IMR-90 (cell line): ENCODE measurements around the gene SYCN. TPM values are rescaled to one million over a fixed set of nuclear protein-coding genes. Genes with fewer than 3 reads are reported as not detected.

Source experiments
- ATAC-seq: fragments of 200-7000 bp; cut with Tn5 transposase; 2 replicates; pipeline ENCODE4 v1.9.1; 2020; ENCODE audit warnings: low read depth, mild to moderate bottlenecking, moderate library complexity
- BruUV-seq: library from RNA; stranded (reverse); fragments of 400-500 nt; replicated peaks from 2 replicates; lab custom pipeline; 2021; lab: Mats Ljungman, UMichigan
- CTCF ChIA-PET: fragments of 300-600 bp; formaldehyde crosslinking; extraction: SDS; loops from one replicate; lab custom pipeline; 2021; ENCODE audit warnings: antibody characterized with exemption; lab: Yijun Ruan, JAX
- POLR2A ChIA-PET: fragments of 300-600 bp; sonication (Branson Sonifier 250); formaldehyde crosslinking; loops from one replicate; lab custom pipeline; 2022; ENCODE audit warnings: antibody characterized with exemption; ENCODE audit not compliant: unreplicated experiment; lab: Charles Lee
- DNase-seq: peaks from one replicate; pipeline ENCODE4 v3.0.0; 2013
- H2AFZ ChIP-seq: replicated peaks from 2 replicates; pipeline ENCODE3; 2013; ENCODE audit warnings: low read length, mild to moderate bottlenecking; ENCODE audit not compliant: poor library complexity
- H2AK5ac ChIP-seq: 2 replicates; pipeline ENCODE4 v1.6.1; 2013; ENCODE audit warnings: low read depth, low read length, inconsistent platforms
- H2AK9ac ChIP-seq: replicated peaks from 2 replicates; pipeline ENCODE3; 2013; ENCODE audit warnings: mild to moderate bottlenecking, low read depth, low read length, moderate library complexity; ENCODE audit not compliant: poor library complexity
- H2BK120ac ChIP-seq: 2 replicates; pipeline ENCODE4 v1.6.1; 2013; ENCODE audit warnings: low read depth, low read length, inconsistent platforms
- H2BK15ac ChIP-seq: 3 replicates; pipeline ENCODE4 v1.6.1; 2013; ENCODE audit warnings: low read depth, low read length, inconsistent platforms
- H2BK20ac ChIP-seq: 2 replicates; pipeline ENCODE4 v1.6.1; 2013; ENCODE audit warnings: low read depth, mild to moderate bottlenecking, inconsistent platforms, low read length, moderate library complexity
- H2BK5ac ChIP-seq: 2 replicates; pipeline ENCODE4 v1.6.1; 2013; ENCODE audit warnings: mild to moderate bottlenecking, low read depth, low read length, inconsistent platforms; ENCODE audit not compliant: poor library complexity, severe bottlenecking
- H3K14ac ChIP-seq: replicated peaks from 2 replicates; pipeline ENCODE4 v1.6.1; 2013; ENCODE audit warnings: low read depth, low read length, inconsistent platforms
- H3K18ac ChIP-seq: 2 replicates; pipeline ENCODE4 v1.6.1; 2013; ENCODE audit warnings: low read depth, low read length, control low read depth
- H3K23ac ChIP-seq: 2 replicates; pipeline ENCODE4 v1.6.1; 2013; ENCODE audit warnings: low read depth, low read length, inconsistent platforms
- H3K27ac ChIP-seq: 2 replicates; pipeline ENCODE4 v1.5.1; 2013; ENCODE audit warnings: mild to moderate bottlenecking, control low read depth, low read length; ENCODE audit not compliant: insufficient read depth
- H3K27me3 ChIP-seq: 2 replicates; pipeline ENCODE4 v1.6.1; 2013; ENCODE audit warnings: low read length; ENCODE audit not compliant: control insufficient read depth, insufficient read depth
- H3K36me3 ChIP-seq: 2 replicates; pipeline ENCODE4 v1.6.1; 2013; ENCODE audit warnings: low read length, mixed read lengths; ENCODE audit not compliant: control insufficient read depth, insufficient read depth
- H3K4ac ChIP-seq: 2 replicates; pipeline ENCODE4 v1.6.1; 2013; ENCODE audit warnings: low read depth, low read length, inconsistent platforms
- H3K4me1 ChIP-seq: 2 replicates; pipeline ENCODE4 v1.6.1; 2013; ENCODE audit warnings: low read length, mixed read lengths; ENCODE audit not compliant: control insufficient read depth, insufficient read depth
- H3K4me2 ChIP-seq: 2 replicates; pipeline ENCODE4 v1.6.1; 2013; ENCODE audit warnings: low read depth, mild to moderate bottlenecking, control low read depth, low read length, moderate library complexity
- H3K4me3 ChIP-seq: 2 replicates; pipeline ENCODE4 v1.5.1; 2013; ENCODE audit warnings: low read depth, mild to moderate bottlenecking, control low read depth, low read length, moderate library complexity; ENCODE audit not compliant: insufficient read depth
- H3K56ac ChIP-seq: 2 replicates; pipeline ENCODE4 v1.6.1; 2013; ENCODE audit warnings: low read length, inconsistent platforms; ENCODE audit not compliant: insufficient read depth; ENCODE audit errors: extremely low read depth
- H3K79me1 ChIP-seq, 2 experiments: 2 replicates each; pipeline ENCODE4 v1.6.1; 2013; ENCODE audit warnings: low read length in 2 of 2, inconsistent platforms in 1 of 2, low read depth in 1 of 2
- H3K9ac ChIP-seq: 2 replicates; pipeline ENCODE4 v1.6.1; 2013; ENCODE audit warnings: low read depth, low read length, control low read depth
- H3K9me1 ChIP-seq: 2 replicates; pipeline ENCODE4 v1.6.1; 2013; ENCODE audit warnings: low read length, inconsistent platforms; ENCODE audit not compliant: insufficient read depth
- H3K9me3 ChIP-seq: 2 replicates; pipeline ENCODE4 v1.6.1; 2013; ENCODE audit warnings: low read length; ENCODE audit not compliant: control insufficient read depth, insufficient read depth
- H4K20me1 ChIP-seq: 2 replicates; pipeline ENCODE4 v1.6.1; 2013; ENCODE audit warnings: low read length, inconsistent platforms; ENCODE audit not compliant: insufficient read depth
- H4K5ac ChIP-seq: 2 replicates; pipeline ENCODE4 v1.6.1; 2013; ENCODE audit warnings: mild to moderate bottlenecking, low read depth, low read length, control low read depth
- H4K8ac ChIP-seq, 2 experiments: 2 replicates each; pipeline ENCODE4 v1.6.1; 2013; ENCODE audit warnings: low read depth in 2 of 2, low read length in 2 of 2, control low read depth in 1 of 2, inconsistent platforms in 1 of 2
- H4K91ac ChIP-seq: 2 replicates; pipeline ENCODE4 v1.6.1; 2013; ENCODE audit warnings: low read depth, low read length, inconsistent platforms; ENCODE audit not compliant: insufficient read depth
- BHLHE40 ChIP-seq: fragments of 150-350 bp; IDR thresholded peaks from 2 replicates; pipeline ENCODE4 v1.6.1; 2016; ENCODE audit warnings: mild to moderate bottlenecking, low read depth, low read length
- CEBPB ChIP-seq: IDR thresholded peaks from 2 replicates; pipeline ENCODE4 v1.6.1; 2012; ENCODE audit warnings: low read depth, low read length, improper control_type of control experiment
- CHD1 ChIP-seq: IDR thresholded peaks from 2 replicates; pipeline ENCODE4 v1.6.1; 2012; ENCODE audit warnings: low read depth, low read length, improper control_type of control experiment
- FOS ChIP-seq: fragments of 150-350 bp; IDR thresholded peaks from 2 replicates; pipeline ENCODE4 v1.6.1; 2016; ENCODE audit warnings: low read depth, low read length
- MAZ ChIP-seq: IDR thresholded peaks from 2 replicates; pipeline ENCODE4 v1.6.1; 2012; ENCODE audit warnings: low read depth, mild to moderate bottlenecking, low read length, improper control_type of control experiment, moderate library complexity, borderline replicate concordance
- MXI1 ChIP-seq: IDR thresholded peaks from 2 replicates; pipeline ENCODE4 v1.6.1; 2012; ENCODE audit warnings: low read depth, mild to moderate bottlenecking, low read length, moderate library complexity, borderline replicate concordance
- NFE2L2 ChIP-seq: fragments of 150-350 bp; IDR thresholded peaks from 2 replicates; pipeline ENCODE4 v1.6.1; 2016; ENCODE audit warnings: low read depth, mild to moderate bottlenecking, low read length
- POLR2A ChIP-seq: IDR thresholded peaks from 2 replicates; pipeline ENCODE4 v1.6.1; 2012; ENCODE audit warnings: mild to moderate bottlenecking, low read depth, low read length
- RAD21 ChIP-seq: IDR thresholded peaks from 2 replicates; pipeline ENCODE4 v1.6.1; 2012; ENCODE audit warnings: low read length, improper control_type of control experiment
- RCOR1 ChIP-seq: IDR thresholded peaks from 2 replicates; pipeline ENCODE4 v1.6.1; 2012; ENCODE audit warnings: mild to moderate bottlenecking, low read length, improper control_type of control experiment; ENCODE audit not compliant: insufficient replicate concordance
- RFX5 ChIP-seq: IDR thresholded peaks from 2 replicates; pipeline ENCODE4 v1.8.0; 2012; ENCODE audit warnings: low read depth, mild to moderate bottlenecking, low read length, moderate library complexity
- SMC3 ChIP-seq: fragments of 150-350 bp; IDR thresholded peaks from 2 replicates; pipeline ENCODE4 v1.6.1; 2016; ENCODE audit warnings: low read depth, mild to moderate bottlenecking, antibody characterized with exemption, low read length, moderate library complexity
- WGBS, 2 experiments: methylation state at CpG; one replicate each; pipeline versions ENCODE4 v1.1.5 to v1.1.7; 2013; ENCODE audit warnings: missing lambda C conversion rate in 2 of 2; ENCODE audit not compliant: insufficient read length in 1 of 2; ENCODE audit errors: extremely low coverage in 2 of 2; 5-methylcytosine and 5-hydroxymethylcytosine counted together
- dilution Hi-C: fragments of 300-500 bp; cut with HindIII; formaldehyde crosslinking; loops from one replicate; pipeline ENCODE4 v1.14.3; 2018; ENCODE audit warnings: low sequenced_read_pairs; ENCODE audit not compliant: unreplicated experiment
- in situ Hi-C: fragments of 300-500 bp; cut with MboI; formaldehyde crosslinking; loops from 3 replicates; pipeline ENCODE4 v1.14.3; 2019; ENCODE audit warnings: low sequenced_read_pairs, inconsistent platforms, mixed read lengths
- intact Hi-C: fragments of 100-400 bp; cut with micrococcal nuclease; formaldehyde crosslinking; loops from 2 replicates; pipeline ENCODE4 v1.10.0; 2022
- polyA plus RNA-seq, 3 experiments: library from polyadenylated mRNA; depleted of rRNA; stranded (reverse); fragments of >200 nt; gene quantifications; 2 replicates each; pipeline ENCODE4 v1.2.3, GENCODE V29; 2012; ENCODE audit warnings: low replicate concordance in 1 of 3
- total RNA-seq: library from RNA; depleted of rRNA; stranded (reverse); fragments of >200 nt; gene quantifications from 2 replicates; pipeline ENCODE4 v1.2.3, GENCODE V29; 2012
- TF ChIP-seq, protein P1 (sequence below): fragments of 150-350 bp; IDR thresholded peaks from 2 replicates; pipeline ENCODE4 v1.6.1; 2016; ENCODE audit warnings: low read depth, mild to moderate bottlenecking, low read length, moderate library complexity, borderline replicate concordance
- TF ChIP-seq, protein P2 (sequence below): conservative IDR thresholded peaks from 2 replicates; pipeline ENCODE4 v1.5.1; 2012; ENCODE audit warnings: mild to moderate bottlenecking, low read depth, low read length, improper control_type of control experiment
- TF ChIP-seq, protein P3 (sequence below): fragments of 150-350 bp; IDR thresholded peaks from 2 replicates; pipeline ENCODE4 v1.6.1; 2017; ENCODE audit warnings: mild to moderate bottlenecking, antibody characterized with exemption, low read length, low read depth

SYCN gene
- total and polyA plus RNA-seq, 2 of the 4 experiments (the other 2 are of a cell fraction) = not detected

DNA sequence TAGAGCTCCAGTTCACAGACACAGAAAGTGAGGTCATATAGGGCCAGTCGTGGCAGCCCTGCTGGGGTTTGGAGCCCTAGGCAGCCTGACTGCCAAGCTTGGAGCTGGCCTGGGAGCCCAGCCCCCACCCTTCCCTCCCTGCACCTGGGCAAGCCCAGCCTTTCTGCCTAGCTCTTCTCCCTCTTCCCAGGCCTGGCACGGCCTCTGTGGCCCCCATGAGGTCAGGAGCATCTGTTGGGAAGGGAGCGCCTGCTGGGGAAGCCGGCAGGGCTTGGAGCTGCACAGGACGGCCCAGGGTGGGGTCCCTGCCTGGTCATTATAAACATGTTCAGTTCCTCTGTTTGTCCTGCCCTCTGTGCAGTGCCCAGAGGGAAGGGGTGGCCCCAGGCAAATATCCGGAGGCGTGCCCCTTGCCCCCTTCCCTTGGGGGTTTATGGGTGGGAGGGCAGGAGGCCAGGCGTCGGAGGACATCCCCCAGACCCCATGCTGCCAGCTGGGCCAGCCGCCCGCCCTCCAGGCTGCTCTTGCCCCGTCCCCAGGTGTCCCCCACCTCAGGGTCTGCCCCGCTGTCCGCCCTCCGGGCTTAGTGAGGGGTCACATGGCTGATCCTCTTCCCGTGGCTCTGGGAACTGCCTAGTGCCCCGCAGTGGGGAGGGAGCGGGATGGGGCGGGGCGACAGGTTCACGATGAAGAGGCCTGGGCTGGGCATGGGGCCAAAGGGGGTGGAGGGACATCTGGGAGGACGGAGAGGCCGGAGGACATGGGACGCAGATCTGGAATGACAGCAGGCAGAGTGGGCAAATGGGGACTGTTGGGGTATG, 37.3 kb downstream of the SYCN start:
- CTCF ChIA-PET = interaction anchor here (0.6 kb wide), 1 partner anchor 10 kb away, joined by 3 read pairs; no protein-coding TSS in a partner anchor
- intact Hi-C loops = no loop called here
- TF ChIP-seq RAD21 = no peak
- TF ChIP-seq, protein P1, sequence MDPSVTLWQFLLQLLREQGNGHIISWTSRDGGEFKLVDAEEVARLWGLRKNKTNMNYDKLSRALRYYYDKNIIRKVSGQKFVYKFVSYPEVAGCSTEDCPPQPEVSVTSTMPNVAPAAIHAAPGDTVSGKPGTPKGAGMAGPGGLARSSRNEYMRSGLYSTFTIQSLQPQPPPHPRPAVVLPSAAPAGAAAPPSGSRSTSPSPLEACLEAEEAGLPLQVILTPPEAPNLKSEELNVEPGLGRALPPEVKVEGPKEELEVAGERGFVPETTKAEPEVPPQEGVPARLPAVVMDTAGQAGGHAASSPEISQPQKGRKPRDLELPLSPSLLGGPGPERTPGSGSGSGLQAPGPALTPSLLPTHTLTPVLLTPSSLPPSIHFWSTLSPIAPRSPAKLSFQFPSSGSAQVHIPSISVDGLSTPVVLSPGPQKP = no peak
- no peak for TF ChIP-seq CEBPB
- no peak for TF ChIP-seq BHLHE40
- TF ChIP-seq RFX5 = no peak
- TF ChIP-seq MAZ = no peak
- TF ChIP-seq, protein P2, sequence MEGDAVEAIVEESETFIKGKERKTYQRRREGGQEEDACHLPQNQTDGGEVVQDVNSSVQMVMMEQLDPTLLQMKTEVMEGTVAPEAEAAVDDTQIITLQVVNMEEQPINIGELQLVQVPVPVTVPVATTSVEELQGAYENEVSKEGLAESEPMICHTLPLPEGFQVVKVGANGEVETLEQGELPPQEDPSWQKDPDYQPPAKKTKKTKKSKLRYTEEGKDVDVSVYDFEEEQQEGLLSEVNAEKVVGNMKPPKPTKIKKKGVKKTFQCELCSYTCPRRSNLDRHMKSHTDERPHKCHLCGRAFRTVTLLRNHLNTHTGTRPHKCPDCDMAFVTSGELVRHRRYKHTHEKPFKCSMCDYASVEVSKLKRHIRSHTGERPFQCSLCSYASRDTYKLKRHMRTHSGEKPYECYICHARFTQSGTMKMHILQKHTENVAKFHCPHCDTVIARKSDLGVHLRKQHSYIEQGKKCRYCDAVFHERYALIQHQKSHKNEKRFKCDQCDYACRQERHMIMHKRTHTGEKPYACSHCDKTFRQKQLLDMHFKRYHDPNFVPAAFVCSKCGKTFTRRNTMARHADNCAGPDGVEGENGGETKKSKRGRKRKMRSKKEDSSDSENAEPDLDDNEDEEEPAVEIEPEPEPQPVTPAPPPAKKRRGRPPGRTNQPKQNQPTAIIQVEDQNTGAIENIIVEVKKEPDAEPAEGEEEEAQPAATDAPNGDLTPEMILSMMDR = no peak
- no peak for TF ChIP-seq RCOR1
- no peak for TF ChIP-seq MXI1
- TF ChIP-seq, protein P3, sequence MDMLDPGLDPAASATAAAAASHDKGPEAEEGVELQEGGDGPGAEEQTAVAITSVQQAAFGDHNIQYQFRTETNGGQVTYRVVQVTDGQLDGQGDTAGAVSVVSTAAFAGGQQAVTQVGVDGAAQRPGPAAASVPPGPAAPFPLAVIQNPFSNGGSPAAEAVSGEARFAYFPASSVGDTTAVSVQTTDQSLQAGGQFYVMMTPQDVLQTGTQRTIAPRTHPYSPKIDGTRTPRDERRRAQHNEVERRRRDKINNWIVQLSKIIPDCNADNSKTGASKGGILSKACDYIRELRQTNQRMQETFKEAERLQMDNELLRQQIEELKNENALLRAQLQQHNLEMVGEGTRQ = no peak
- no peak for TF ChIP-seq NFE2L2
- TF ChIP-seq CHD1 = no peak
- TF ChIP-seq POLR2A = no peak
- no peak for TF ChIP-seq SMC3
- no peak for TF ChIP-seq FOS

More for the DNA sequence above, 37.3 kb downstream of the SYCN start:
- Histone ChIP-seq H4K91ac (no peak overlapping the region), H3K23ac (no peak overlapping the region), H2BK20ac (no peak overlapping the region), H2BK5ac (no peak overlapping the region), H3K79me1 (peaks cover 14 to 52% of the 10 kb centered on the region in 2 experiments), H4K8ac (no peak overlapping the region), H3K18ac (no peak overlapping the region), H3K4me1 (no peaks in the 10 kb centered on the region), H3K4me2 (no peak overlapping the region), H3K14ac (no peak overlapping the region), H3K56ac (no peak overlapping the region), H3K36me3 (peaks cover 21% of the 10 kb centered on the region), H3K9ac (no peak overlapping the region), H2AFZ (peak overlapping the region; percentile 32), H3K4me3 (no peak overlapping the region), H2BK120ac (no peak overlapping the region), H2BK15ac (no peak overlapping the region), H3K9me3 (no peaks in the 10 kb centered on the region), H3K4ac (no peak overlapping the region), H4K5ac (no peak overlapping the region), H3K9me1 (peaks cover 6% of the 10 kb centered on the region; the same call in 1 of the 2 replicates), H3K27me3 (no peaks in the 10 kb centered on the region), H4K20me1 (peaks cover 33% of the 10 kb centered on the region), H2AK9ac (peak overlapping the region; percentile 28), H2AK5ac (no peak overlapping the region; the same call in 1 of the 2 replicates), H3K27ac (no peak overlapping the region)
- in situ Hi-C loops = no loop called here
- DNase-seq (no peak), ATAC-seq (no peak)
- dilution Hi-C loops = no loop called here
- 65% methylated on average over 8 of the region's 24 CpGs; no CpG with 5 or more reads in 1 of the 2 experiments for WGBS, 2 experiments
- POLR2A ChIA-PET = no interaction called here
- no TSS peak for BruUV-seq
